A549 (cell line): Measurements from ENCODE around the gene GPR50. TPM values are rescaled to one million over a fixed set of nuclear protein-coding genes. Genes with fewer than 3 reads are reported as not detected.

Source experiments
- ATAC-seq, 2 experiments: fragments of 200-7000 bp in 1 of 2; fragments of >200 bp in 1 of 2; cut with Nextera tagmentation in 1 of 2; cut with Tn5 transposase in 1 of 2; 3 replicates each; pipeline versions ENCODE4 v1.8.0 to v1.9.1; 2018 to 2020; ENCODE audit warnings: mild to moderate bottlenecking in 1 of 2, moderate library complexity in 1 of 2
- CTCF ChIA-PET: fragments of 300-600 bp; sonication (Branson Sonifier 250); formaldehyde crosslinking; extraction: SDS; loops from one replicate; lab custom pipeline; 2021; ENCODE audit warnings: antibody characterized with exemption, inconsistent platforms; lab: Yijun Ruan, JAX
- POLR2A ChIA-PET: fragments of 350-600 bp; formaldehyde crosslinking; extraction: SDS; loops from one replicate; lab custom pipeline; 2021; ENCODE audit warnings: antibody characterized with exemption, inconsistent platforms; lab: Yijun Ruan, JAX
- DNase-seq, 2 experiments: peaks; one replicate each; pipeline versions ENCODE4 v3.0.0 to v3.0.0-alpha.2; 2011 to 2016; ENCODE audit warnings: low read depth in 1 of 2, low spot score in 1 of 2
- FAIRE-seq: peaks from 2 replicates; lab custom pipeline; 2011; peaks lifted over from hg19 to GRCh38; lab: Jason Lieb, UNC
- H3K27ac ChIP-seq, 2 experiments: fragments of >200 bp; sonication (Bioruptor Twin); formaldehyde crosslinking; 3 replicates each; pipeline ENCODE4 v1.5.1; 2016 to 2017
- H3K4me1 ChIP-seq: fragments of >200 bp; sonication (Bioruptor Twin); formaldehyde crosslinking; 3 replicates; pipeline ENCODE4 v1.6.1; 2016
- H3K4me2 ChIP-seq: fragments of >200 bp; sonication (Bioruptor Twin); formaldehyde crosslinking; 3 replicates; pipeline ENCODE4 v1.6.1; 2016
- H3K4me3 ChIP-seq: fragments of >200 bp; sonication (Bioruptor Twin); formaldehyde crosslinking; 3 replicates; pipeline ENCODE4 v1.5.1; 2016
- H3K9me3 ChIP-seq: fragments of >200 bp; sonication (Bioruptor Twin); formaldehyde crosslinking; 3 replicates; pipeline ENCODE4 v1.6.1; 2016
- CBX2 ChIP-seq: fragments of 200-600 bp; sonication (generic); IDR thresholded peaks from 2 replicates; pipeline ENCODE4 v1.6.1; 2016; ENCODE audit warnings: low read depth, mild to moderate bottlenecking, borderline replicate concordance
- CHD2 ChIP-seq: fragments of 150-350 bp; IDR thresholded peaks from 2 replicates; pipeline ENCODE4 v1.6.1; 2014; ENCODE audit warnings: low read length; ENCODE audit not compliant: partially characterized antibody
- FOSB ChIP-seq: fragments of 250-450 bp; sonication (Bioruptor Pico); IDR thresholded peaks from 2 replicates; pipeline ENCODE4 v1.5.0; 2020; ENCODE audit warnings: mild to moderate bottlenecking, moderate library complexity
- GATA3 ChIP-seq: IDR thresholded peaks from 2 replicates; pipeline ENCODE4 v1.6.1; 2012; ENCODE audit warnings: borderline replicate concordance
- HOXB13 ChIP-seq: fragments of 250-450 bp; sonication (Bioruptor Pico); IDR thresholded peaks from 2 replicates; pipeline ENCODE4 v1.5.0; 2020; ENCODE audit warnings: low read depth, mild to moderate bottlenecking, moderate library complexity
- JUN ChIP-seq, 2 experiments: fragments of >200 bp; sonication (Bioruptor Twin); formaldehyde crosslinking; IDR thresholded peaks; 2 replicates in 1 of 2; 3 replicates in 1 of 2; pipeline ENCODE4 v1.6.1; 2016 to 2017
- NFE2L2 ChIP-seq: fragments of 150-350 bp; conservative IDR thresholded peaks from 2 replicates; pipeline ENCODE4 v1.6.1; 2014; ENCODE audit warnings: low read length
- NPAS2 ChIP-seq: fragments of 250-450 bp; sonication (Bioruptor Pico); IDR thresholded peaks from 2 replicates; pipeline ENCODE4 v1.8.0; 2022; ENCODE audit warnings: mild to moderate bottlenecking, moderate library complexity, borderline replicate concordance
- RARB ChIP-seq: fragments of 250-450 bp; sonication (Bioruptor Pico); IDR thresholded peaks from 2 replicates; pipeline ENCODE4 v1.8.0; 2021; ENCODE audit warnings: mild to moderate bottlenecking, moderate library complexity
- RFX5 ChIP-seq: fragments of 450-650 bp; IDR thresholded peaks from 2 replicates; pipeline ENCODE4 v1.7.1; 2014; ENCODE audit warnings: antibody characterized with exemption, mild to moderate bottlenecking, moderate library complexity
- RNF2 ChIP-seq: fragments of 200-600 bp; sonication (generic); IDR thresholded peaks from 2 replicates; pipeline ENCODE4 v1.6.1; 2016; ENCODE audit warnings: low read depth, mild to moderate bottlenecking, antibody characterized with exemption, moderate library complexity, borderline replicate concordance
- SREBF2 ChIP-seq: fragments of 450-650 bp; IDR thresholded peaks from 2 replicates; pipeline ENCODE4 v1.6.1; 2014; ENCODE audit warnings: mild to moderate bottlenecking, moderate library complexity
- TFCP2L1 ChIP-seq: fragments of 250-450 bp; sonication (Bioruptor Pico); IDR thresholded peaks from 2 replicates; pipeline ENCODE4 v1.5.0; 2021; ENCODE audit warnings: mild to moderate bottlenecking
- TP53 ChIP-seq: fragments of 250-450 bp; sonication (Bioruptor Pico); IDR thresholded peaks from 2 replicates; pipeline ENCODE4 v1.5.0; 2021; ENCODE audit warnings: mild to moderate bottlenecking, moderate library complexity
- ZFP36 ChIP-seq: fragments of 450-650 bp; IDR thresholded peaks from 2 replicates; pipeline ENCODE4 v1.6.1; 2014; ENCODE audit warnings: borderline replicate concordance; ENCODE audit not compliant: partially characterized antibody
- WGBS: methylation state at CpG from one replicate; pipeline ENCODE4 v1.1.6; 2017; ENCODE audit errors: missing lambda C conversion rate; 5-methylcytosine and 5-hydroxymethylcytosine counted together
- polyA plus RNA-seq, 4 experiments: library from polyadenylated mRNA; depleted of rRNA in 3 of 4; stranded (reverse); fragments of >200 nt; fragmentation: RNase III in 1 of 4; extraction: RNeasy Plus Mini Kit Qiagen cat#74134 plus additional on column Dnase treatment in 1 of 4; gene quantifications; 2 replicates in 3 of 4; 3 replicates in 1 of 4; pipeline ENCODE4 v1.2.3, GENCODE V29; 2011 to 2017
- TF ChIP-seq, protein P1 (sequence below): IDR thresholded peaks from 2 replicates; pipeline ENCODE4 v1.6.1; 2012
- TF ChIP-seq, protein P2 (sequence below): fragments of >200 bp; sonication (Bioruptor Twin); formaldehyde crosslinking; IDR thresholded peaks from 2 replicates; pipeline ENCODE4 v1.6.1; 2016
- TF ChIP-seq, protein P3 (sequence below): IDR thresholded peaks from 2 replicates; pipeline ENCODE4 v1.6.1; 2012; ENCODE audit warnings: low read depth, borderline replicate concordance
- TF ChIP-seq, protein P4 (sequence below): IDR thresholded peaks from 2 replicates; pipeline ENCODE4 v1.6.1; 2012
- TF ChIP-seq, protein P5 (sequence below): fragments of 150-350 bp; IDR thresholded peaks from 2 replicates; pipeline ENCODE4 v1.6.1; 2014; ENCODE audit warnings: low read depth, mild to moderate bottlenecking, low read length

The GPR50 gene
- polyA plus RNA-seq, 2 of the 4 experiments (the other 2 are of a cell fraction) = 0.04 TPM; not detected in 1

DNA sequence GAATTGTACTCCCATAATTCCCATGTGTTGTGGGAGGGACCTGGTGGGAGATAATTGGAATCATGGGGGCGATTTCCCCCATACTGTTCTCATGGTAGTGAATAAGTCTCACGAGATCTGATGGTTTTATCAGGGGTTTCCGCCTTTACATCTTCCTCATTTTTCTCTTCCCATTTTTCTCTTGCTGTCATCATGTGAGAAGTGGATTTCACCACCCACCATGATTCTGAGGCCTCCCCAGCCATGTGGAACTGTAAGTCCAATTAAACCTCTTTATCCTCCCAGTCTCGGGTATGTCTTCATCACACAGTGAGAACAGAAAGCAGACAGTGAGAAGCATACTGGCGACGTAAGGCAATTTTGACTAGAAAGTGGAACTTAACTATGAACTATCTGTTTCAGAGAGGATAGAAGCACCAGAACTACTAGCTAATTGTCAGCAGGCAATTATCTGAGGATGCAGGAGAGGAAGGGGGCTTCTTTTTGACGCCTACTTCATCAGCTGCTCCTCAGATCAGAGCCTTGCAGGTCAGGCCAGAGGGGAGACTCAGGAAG is 8.5 kb upstream of the GPR50 start:
- no peak for ATAC-seq
- Histone ChIP-seq H3K27ac (no peak overlapping the region), H3K9me3 (no peaks in the 10 kb centered on the region)
- CTCF ChIA-PET = interaction anchor here (1.7 to 2.4 kb wide), 2 partner anchors 17 to 192 kb away, joined by 5 to 6 read pairs; no protein-coding TSS in a partner anchor
- WGBS = 47% methylated on average over 7 of the region's 7 CpGs
- no peak for TF ChIP-seq ZFP36
- TF ChIP-seq, protein P1, sequence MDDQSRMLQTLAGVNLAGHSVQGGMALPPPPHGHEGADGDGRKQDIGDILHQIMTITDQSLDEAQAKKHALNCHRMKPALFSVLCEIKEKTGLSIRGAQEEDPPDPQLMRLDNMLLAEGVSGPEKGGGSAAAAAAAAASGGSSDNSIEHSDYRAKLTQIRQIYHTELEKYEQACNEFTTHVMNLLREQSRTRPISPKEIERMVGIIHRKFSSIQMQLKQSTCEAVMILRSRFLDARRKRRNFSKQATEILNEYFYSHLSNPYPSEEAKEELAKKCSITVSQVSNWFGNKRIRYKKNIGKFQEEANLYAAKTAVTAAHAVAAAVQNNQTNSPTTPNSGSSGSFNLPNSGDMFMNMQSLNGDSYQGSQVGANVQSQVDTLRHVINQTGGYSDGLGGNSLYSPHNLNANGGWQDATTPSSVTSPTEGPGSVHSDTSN = no peak
- no peak for TF ChIP-seq FOSB (CRISPR knock-in tag)
- no peak for TF ChIP-seq RARB (CRISPR knock-in tag)
- TF ChIP-seq, all 56 proteins: peak for 0
- POLR2A ChIA-PET = no interaction called here
- no peak overlapping the region for H3K4me2 ChIP-seq
- FAIRE-seq (no peak), DNase-seq (no peak)
- no peak overlapping the region for H3K4me3 ChIP-seq
- no peaks in the 10 kb centered on the region for H3K4me1 ChIP-seq

DNA sequence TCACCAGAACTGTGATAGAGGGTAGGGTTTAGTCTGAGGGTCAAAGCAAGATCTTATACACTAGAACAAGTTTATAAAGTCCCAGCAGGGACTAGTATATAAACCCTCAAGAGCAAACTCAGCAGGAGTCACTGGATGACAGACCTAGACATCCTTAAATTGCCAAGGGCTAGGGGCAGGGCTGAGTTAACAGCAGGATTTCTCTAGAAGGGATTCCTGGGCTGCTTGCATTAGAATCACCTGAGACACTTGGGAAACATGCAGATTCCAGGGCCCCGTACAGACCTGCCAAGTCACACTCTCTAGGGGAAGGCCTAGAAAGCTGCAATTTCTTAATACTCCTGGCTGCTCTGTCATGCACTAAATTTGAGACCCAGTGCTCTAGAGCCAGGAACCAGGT is 6.6 kb upstream of the GPR50 start:
- ChIA-PET CTCF (interaction anchor here (0.5 to 1.7 kb wide), 2 partner anchors 25 to 190 kb away, joined by 3 to 5 read pairs; no protein-coding TSS in a partner anchor), POLR2A (no interaction called here)
- FAIRE-seq (no peak), DNase-seq (no peak), ATAC-seq (no peak)
- H3K4me3 ChIP-seq = no peak overlapping the region
- no peak overlapping the region for H3K27ac ChIP-seq
- TF ChIP-seq RFX5 (no peak), NPAS2 (CRISPR knock-in tag) (no peak), JUN (IDR thresholded peaks at IDR 0.05) (no peak), SREBF2 (no peak), RNF2 (no peak), GATA3 (no peak)
- TF ChIP-seq, protein P2, sequence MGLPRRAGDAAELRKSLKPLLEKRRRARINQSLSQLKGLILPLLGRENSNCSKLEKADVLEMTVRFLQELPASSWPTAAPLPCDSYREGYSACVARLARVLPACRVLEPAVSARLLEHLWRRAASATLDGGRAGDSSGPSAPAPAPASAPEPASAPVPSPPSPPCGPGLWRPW = no peak
- no peaks in the 10 kb centered on the region for H3K4me1 ChIP-seq
- 67% methylated on average over 1 of the region's 1 CpG for WGBS
- H3K4me2 ChIP-seq = no peak overlapping the region
- no peaks in the 10 kb centered on the region for H3K9me3 ChIP-seq

DNA sequence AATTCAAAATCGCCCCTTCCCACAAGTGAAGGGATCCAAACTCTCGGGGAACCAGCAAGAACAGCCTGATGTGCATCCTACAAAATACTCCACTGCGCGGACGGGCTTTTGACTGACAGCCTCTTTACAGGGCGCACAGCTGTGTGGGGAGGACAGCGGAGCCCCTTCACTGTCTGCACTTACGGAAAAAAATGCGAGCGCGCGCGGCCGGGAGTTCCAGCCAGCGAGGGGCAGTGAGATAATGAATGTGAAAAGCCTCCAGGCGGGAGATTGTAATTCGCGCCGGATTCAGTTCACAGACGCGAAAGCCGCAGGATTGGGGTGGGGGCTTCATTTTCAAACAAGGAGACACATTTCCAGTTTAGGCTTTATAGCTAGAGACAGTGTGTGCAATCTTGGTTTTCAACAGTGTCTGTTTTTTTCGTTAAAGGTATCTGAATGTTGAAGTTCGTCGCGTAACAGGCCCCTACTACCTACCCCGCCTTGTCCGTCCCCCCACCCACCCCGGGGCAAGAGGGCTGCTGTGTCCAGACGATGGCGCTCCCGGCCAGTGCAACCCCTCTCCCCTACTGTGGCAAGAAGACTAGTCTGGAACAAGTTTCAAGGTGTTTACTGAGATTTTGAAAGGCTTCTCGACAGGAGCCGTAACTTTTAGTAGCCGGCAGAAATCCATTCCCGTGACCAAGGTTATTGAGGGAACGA is 1.7 kb upstream of the GPR50 start:
- no peak; a peak in 1 of 6 replicates for ATAC-seq
- 20% methylated on average over 31 of the region's 37 CpGs for WGBS
- no peak for FAIRE-seq

More for the DNA sequence above, 1.7 kb upstream of the GPR50 start:
- no peak for TF ChIP-seq CBX2
- no peak for TF ChIP-seq TFCP2L1
- TF ChIP-seq, protein P3, sequence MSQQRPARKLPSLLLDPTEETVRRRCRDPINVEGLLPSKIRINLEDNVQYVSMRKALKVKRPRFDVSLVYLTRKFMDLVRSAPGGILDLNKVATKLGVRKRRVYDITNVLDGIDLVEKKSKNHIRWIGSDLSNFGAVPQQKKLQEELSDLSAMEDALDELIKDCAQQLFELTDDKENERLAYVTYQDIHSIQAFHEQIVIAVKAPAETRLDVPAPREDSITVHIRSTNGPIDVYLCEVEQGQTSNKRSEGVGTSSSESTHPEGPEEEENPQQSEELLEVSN = no peak
- TF ChIP-seq, protein P4, sequence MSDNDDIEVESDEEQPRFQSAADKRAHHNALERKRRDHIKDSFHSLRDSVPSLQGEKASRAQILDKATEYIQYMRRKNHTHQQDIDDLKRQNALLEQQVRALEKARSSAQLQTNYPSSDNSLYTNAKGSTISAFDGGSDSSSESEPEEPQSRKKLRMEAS = no peak
- TF ChIP-seq HOXB13 (CRISPR knock-in tag) = no peak
- TF ChIP-seq TP53 = no peak
- TF ChIP-seq NFE2L2 = no peak
- no peak for TF ChIP-seq CHD2
- TF ChIP-seq, protein P5, sequence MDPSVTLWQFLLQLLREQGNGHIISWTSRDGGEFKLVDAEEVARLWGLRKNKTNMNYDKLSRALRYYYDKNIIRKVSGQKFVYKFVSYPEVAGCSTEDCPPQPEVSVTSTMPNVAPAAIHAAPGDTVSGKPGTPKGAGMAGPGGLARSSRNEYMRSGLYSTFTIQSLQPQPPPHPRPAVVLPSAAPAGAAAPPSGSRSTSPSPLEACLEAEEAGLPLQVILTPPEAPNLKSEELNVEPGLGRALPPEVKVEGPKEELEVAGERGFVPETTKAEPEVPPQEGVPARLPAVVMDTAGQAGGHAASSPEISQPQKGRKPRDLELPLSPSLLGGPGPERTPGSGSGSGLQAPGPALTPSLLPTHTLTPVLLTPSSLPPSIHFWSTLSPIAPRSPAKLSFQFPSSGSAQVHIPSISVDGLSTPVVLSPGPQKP = no peak
- no peaks in the 10 kb centered on the region for H3K9me3 ChIP-seq
- peaks cover 17% of the 10 kb centered on the region; the same call in 1 of the 3 replicates for H3K4me1 ChIP-seq
- peak overlapping the region; percentile 32; the same call in 1 of the 3 replicates for H3K4me2 ChIP-seq
- no peak overlapping the region for H3K4me3 ChIP-seq
- no peak overlapping the region for H3K27ac ChIP-seq
- POLR2A ChIA-PET = no interaction called here
- CTCF ChIA-PET = no interaction called here
- no peak for DNase-seq
